Measurements from ENCODE around the gene IGSF9B.
A peak's percentile ranks its signal among the peaks of the same experiment; 100 is the strongest.

The IGSF9B gene

DNA sequence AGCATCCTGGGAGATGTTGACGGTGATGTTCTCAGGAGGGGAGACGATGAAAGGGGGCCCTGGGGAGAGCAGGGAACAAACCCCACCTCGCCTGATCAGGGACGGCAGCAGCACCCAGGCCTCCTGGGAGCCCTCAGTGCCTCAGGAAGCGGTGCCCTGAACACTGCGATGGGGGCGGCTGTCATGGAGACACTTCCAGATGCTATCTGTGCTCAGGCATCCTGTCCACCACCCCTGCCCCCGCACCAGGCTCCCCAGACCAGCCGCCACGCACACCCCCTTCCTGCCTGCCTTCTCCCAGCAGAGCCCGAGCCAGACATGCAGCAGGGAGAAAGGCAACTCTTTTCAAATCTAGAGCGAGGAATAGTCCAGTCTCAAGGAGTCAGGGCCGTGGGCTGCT lies 20.6 kb downstream of the IGSF9B start:
- DNase-seq = no peak

DNA sequence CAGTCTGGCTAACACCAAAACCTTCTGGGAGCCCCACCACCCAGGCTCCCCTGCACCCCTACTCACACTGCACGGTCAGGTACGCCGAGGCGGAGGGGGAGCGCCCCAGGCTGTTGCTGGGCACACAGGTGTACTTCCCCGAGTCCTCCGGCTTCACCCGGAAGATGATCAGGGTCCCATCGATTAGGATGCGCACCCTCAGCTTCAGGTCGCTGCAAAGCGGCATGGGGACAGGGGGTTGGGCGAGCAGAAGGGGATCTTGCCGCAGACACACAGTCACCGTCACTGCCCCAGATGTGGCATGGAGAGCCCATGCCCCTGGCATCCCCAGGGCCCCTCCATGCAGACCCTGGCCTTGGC lies 21.2 kb downstream of the IGSF9B start:
- no peak for DNase-seq

DNA sequence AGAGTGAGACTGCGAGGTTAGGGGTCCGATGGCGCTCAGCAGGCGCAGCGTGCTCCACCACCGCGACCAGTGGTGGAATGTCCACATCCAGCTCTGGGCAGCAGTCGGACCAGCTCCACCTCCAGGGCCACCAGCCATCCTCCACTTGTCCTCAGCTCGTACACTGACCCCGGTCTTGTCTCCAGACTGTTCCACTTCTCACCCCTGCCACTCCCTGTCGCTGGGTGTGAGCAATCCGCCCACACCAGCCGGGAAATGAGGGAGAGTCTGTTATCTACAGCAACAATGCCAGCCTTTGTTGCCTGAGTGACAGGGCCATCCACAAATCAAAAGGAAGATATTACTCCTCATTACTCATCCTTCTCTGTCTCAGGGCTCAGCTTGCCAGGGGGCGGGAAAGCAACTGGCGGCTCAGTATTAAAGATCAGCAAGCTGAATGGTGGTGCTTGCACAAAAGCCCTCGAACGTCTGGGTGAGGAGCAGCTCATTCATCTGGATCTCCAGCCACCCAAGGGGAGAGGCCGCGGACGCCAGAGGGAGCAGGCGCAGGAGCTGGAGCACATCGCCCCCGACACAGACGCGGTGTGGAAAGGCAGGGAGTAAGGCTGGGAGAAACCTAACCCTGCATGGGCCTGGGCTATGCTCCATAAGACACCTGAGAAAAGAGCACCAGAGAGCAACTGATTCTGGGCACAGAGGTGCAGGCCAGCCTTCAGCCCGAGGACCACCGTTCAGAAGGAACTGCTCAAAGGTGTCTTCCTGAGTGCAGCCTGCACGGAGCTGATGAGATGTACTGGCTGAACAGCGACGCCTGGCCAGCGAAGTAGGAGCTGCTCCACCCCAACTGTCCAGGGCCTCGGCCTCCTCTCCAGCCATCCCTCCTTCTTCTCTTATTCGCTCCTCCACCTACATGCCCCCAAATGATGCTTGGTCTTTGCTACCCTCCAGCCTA lies 21.9 kb downstream of the IGSF9B start:
- no peak for DNase-seq

DNA sequence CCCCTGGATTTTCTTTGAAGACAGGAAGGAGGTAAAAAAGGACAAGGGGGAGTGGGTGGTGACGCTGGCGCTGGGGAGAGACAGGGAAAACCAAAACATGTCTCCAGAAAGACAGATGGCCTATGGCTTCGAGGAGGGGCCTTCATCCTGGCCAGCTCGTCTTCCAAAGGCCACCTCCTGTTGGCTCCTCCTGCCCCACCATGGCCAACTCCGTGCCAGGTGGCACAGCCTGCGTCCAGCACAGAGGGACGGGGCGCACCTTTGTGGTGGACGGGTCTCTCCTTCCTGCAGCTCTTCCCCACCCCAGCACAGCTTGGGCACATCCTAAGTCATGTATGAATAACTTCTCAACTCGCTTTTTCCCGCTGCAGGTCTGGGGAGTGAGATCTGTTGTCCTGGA lies 22.7 kb downstream of the IGSF9B start:
- no peak for DNase-seq

DNA sequence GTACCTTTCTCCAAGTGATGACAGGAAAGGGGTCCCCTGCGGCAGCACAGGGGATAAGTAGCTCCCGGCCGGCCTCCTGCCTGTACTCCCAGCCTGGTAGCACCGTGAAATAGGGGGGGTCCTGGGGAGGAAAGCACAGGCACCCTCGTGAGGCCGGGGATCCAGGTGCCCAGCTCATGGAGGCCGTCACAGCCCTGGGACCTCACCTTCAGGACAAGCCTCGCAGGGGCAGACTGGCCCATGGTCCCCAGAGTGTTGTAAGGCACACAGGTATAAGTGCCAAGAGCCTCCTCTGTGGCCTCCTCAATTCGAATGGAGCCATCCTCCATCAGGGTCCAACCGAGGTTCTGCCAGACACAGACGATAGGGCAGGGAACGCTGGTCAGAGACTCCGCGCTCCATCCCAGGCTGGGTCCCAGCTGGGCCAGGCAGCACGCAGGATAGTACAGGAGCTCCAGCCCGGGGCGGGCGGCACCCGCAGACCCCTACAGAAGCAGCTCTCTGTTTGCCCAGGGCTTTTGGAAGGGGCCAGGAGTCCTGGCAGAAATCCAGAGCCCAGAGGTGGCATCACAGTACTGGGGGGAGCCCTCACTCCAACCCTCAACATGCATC lies 25.2 kb downstream of the IGSF9B start:
- no peak for DNase-seq

DNA sequence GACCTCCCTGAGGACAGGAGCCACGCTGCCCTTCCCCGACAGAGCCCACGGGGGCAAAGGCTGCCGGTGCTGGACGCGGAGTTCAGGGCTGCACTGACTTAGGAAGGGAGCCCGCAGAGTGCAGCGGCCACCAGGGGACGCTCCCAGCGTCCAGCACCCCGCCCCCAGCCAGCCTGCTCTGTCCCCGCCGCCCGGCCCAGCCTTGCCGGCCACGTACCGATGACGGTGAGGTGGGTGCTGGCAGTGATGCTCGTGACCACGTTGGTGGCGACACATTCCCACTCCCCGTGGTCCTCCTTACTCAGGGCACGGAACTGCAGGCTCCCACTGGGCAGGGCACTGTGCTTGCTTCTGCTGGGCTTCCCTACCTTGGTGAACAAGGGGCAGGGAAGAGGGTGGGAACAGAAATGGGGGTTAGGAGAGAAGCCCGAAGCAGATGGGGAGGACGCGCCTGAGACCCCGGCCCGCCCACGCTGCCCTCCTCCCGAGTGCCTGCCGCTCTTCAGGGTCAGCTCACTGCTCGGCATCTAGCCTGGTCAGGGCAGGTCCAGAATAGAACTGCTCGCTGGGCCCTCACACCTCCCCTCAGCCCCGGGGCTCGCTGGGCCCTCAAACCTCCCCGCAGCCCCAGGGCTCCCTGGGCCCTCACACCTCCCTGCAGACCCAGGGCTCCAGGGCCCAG lies 25.9 kb downstream of the IGSF9B start:
- no peak for DNase-seq

DNA sequence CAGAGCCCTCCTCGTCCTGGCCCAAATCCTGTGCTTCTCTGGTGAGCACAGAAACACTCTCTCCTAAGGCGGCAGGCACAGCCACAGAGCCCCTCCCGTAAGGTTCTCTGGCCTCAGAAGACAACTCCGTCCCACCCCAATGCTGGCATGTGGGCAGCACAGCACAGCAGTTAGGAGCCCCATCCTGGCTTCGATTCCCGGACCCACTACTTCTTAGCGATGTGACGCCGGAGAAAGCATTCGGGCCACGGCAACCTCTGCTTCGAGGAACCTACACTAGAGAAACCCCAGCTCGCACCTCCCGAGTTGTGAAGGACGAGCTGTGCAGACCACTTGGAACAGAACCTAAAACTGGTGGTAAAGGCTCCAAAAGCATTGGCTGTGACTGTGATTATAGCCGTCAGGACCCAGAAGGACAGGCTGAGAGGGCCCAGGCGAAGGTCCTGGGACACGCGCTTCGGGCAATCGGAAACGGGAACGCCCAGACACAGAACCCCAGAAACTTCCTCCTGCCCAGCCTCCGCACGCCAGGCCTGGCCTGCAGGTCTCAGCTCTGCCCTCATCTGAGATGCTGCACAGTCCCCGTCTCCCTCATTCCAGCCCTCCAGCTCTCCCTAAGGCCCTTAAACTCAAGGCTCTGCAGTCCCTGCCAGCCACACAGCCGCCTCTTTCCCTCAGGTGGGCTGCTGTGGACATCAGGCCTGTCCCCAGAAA lies 26.6 kb downstream of the IGSF9B start:
- DNase-seq = no peak

DNA sequence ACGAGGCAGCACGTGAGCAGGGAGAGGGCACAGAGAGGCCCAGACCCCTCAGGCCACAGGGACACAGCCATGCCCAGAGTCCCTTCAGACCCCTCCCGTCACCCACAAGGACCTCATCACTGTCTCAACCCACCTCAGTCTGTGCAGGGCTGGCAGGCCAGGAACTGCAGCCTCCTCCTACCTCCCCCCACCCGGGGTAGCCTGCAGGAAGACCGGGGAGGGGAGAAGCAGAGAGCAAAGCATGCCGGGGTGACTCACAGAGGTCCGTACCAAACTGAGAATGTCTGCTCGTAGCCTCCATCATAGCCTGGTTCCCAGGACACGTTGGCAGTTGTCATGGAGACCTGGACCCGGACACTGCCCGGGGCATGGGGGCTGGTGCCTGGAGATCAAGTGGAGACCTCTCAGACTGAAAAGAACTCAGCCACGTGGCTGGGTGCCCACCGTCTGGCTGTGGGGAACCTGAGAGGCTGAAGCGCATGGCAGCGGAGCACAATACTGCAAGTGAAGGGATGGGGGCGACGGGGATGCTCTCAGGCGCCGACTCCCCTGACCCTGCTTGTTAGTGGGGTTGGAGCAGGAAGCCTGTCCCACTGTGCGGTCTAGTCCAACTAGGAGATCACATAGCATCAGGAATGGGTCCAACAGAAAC lies 27.2 kb downstream of the IGSF9B start:
- DNase-seq = no peak

DNA sequence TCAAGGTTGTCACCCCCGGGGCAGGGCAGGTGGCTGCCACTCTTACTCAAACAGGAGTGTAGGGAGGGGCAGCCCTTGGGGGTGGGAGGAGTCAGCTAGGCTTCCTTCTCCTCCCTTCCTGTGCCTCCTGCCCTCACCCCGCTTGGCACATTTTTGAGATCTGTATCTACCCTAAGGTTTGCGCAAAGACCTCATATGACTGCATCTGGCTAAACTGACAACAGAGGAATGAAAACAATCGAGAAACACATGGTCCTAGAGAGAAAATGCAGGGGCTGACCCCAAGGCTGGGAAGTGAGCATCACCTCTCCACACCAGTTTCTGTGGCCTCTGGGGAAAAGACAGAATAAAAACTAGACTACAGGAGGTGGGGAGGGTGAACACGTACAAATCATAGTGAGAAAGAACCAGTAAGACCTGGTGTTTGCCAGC lies 28.1 kb downstream of the IGSF9B start:
- no peak for DNase-seq

DNA sequence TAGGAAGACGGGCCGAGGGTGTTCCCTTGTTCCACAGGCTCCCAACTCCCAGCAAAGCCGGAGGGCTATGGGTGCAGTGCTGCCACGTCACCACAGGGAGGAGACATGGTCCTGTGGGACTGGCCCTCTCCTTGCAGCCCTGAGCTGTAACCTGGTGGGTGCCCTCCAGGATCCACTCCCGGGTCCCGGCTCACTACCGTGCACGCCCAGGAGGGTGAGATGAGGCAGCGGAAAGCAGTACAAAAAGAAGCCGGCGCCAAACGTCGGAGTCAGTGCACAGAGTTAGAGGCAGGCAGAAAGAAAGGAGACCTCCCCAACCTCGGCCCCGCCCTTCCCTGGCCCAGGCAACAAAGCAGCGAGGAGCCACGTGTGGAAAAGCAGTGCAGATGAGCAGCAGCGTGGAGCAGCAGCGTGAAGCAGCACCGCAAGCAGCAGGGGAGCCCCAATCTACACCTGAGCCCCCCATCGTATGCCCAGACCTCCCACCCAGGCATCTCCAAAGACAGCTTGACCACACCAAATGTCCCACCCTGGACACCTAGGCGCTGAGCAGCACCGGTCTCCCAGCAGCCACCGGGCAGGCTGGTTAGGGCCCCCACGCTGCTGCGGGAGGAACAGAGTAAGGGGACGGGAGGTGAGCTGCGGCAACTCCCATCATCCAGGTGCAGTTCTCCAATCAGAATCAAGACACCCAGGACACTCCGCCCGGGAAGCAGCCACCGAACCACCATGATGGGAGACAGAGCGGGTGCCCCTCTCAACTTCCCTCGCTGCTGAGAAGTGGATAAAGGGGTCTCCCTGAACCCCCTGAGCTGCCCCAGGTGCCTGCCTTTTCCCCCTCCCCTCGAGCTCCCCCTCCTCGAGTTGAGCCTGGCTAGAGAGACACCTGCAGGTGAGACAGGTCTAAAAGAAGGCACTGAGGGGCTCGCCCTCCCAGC lies 28.8 kb downstream of the IGSF9B start:
- peak; percentile 7 for DNase-seq

DNA sequence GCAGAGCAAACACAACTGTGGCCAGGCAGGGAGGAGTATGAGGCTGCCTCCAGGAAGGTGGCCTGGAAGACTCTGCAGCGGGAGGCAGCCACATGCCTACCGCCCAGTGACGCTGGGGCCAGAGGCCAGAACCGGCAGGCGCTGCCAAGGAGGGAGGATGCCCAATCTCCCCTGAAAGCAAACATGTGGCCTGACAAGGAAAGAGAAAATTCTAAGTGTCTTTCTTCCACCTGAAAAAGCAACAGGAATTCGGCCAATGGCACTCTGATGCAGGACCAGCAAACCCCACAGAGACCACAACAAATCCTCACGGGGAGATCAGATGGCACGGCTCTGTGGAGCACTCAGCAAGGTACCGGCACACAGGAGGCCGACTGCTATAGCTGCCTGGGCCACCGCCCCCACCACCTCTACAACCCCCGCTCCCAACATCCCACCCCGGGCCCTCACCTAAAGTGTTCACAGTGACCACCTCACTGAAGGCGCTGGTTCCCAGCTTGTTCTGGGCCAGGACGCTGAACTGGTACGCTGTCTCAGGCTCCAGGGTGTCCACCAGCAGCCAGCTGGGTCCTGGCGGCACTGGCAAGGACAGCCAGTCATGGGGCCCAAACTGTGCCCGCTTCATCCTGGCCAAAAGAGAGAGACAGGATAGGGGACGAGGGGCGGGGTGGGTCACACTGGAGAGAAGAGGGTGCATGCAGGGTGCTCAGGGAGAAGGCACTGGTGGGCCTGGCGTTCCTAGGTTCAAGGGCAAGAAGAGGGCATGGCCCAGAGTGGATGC lies 30.1 kb downstream of the IGSF9B start:
- no peak for DNase-seq

DNA sequence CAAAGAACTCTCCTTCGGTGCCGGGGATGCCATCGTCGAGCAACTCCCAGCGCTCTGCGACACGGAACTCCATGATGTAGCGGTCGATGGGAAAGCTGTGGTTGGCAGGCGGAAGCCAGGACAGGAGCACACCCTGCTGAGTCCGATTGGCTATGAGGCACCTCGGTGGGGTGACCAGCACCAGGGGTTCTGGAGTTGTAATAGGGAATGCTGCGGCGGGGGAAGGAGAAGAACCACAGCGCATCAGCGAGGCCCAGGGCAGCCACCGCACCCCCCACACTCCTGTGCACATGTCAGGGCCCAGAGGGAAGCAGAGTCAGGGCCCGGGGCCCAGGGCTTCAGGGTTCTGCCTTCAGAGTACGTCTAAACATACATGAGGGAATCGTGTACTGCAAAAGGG lies 31.0 kb downstream of the IGSF9B start:
- DNase-seq = no peak

DNA sequence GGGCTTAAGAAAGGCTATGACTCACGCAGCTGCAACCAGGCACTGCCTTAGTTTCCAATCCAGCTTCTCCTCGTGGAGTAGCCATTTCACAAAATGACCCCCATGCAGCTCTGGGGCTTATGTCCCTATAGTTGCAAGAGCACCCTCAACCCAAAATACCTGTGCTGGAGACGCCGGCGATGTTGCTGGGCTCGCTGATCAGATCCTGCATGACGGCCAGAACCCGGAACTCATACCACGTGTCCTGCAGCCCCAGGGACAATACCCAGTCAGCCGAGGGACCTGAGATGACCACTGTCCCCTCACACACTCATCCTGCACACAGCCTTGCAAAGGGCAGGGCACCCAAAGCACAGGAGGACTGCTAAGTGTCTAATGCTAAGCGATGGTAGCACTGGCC lies 32.1 kb downstream of the IGSF9B start:
- DNase-seq = no peak

DNA sequence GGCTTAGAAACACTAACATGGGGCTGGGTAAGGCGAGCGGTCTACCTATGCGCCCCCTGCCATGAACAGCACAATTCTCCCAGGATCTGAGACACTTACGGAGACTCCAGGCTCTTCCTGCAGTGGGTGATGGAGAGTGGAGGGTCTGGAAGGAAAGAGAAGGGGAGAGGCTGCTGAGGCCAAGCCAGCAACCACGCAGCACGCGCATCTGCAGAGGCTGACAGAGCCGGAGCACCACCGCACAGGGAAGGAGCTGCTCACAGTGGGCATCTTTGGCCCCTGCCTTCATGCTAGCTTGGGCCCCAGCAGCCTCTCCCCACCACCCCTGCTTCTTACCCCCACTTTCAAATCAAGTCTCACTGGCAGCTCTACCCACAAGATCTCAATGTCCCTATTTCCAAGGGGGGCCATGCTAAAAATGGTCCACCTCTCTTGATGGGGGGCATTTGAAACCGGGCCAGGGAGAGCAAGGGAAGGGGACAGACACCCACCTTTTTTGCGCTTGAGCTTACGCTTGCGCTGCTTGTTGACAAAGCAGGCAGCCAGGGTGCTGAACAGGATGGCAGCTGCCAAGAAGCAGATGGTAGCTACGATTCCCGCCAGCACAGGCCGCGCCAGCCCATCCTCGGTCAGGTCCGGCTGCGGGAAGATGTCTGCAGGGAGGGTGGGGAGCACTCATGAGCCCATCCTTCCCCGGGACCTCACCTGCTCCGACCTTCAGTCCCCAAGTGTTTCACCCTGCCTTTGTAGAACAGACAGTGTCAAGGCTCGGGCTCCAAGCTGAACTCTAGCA lies 34.5 kb downstream of the IGSF9B start:
- DNase-seq = peak; percentile 7

DNA sequence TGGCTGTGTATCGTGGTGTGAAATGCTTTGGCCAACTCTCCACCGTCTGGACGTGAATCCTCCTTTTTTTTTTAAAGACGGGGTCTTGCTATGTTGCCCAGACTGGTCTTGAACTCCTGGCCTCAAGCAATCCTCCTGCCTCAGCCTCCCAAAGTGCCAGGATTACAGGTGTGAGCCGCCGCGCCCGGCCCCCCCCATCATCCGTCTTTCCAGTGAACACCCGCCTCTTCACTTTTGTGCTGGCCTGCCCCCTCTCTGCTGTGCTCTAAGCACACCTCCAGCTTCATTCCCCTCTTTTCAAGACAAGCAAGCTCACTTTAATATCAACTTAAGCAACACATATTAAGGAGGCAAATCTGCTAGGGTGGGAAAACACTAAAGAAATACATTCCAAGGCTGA lies 35.3 kb downstream of the IGSF9B start:
- no peak for DNase-seq

DNA sequence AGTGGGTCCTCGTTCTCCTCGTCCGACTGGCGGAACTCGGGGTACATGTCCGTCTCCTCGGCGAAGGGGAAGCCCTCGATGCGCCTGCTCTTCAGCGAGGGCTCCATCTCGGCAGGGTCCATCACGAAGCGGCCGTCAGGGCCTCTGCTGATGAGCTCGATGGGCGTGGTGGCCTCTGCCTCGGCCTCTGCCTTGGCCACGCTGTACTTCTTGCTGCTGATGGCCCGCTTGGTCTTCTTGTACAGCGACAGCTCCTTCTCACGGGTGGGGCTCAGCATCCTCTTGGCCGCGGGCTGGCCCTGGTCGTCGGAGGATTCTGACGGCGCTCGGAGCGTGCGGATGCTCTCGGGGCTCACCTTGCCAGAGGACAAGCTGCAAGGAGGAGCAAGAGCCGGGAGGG lies 35.7 kb downstream of the IGSF9B start:
- DNase-seq = no peak

DNA sequence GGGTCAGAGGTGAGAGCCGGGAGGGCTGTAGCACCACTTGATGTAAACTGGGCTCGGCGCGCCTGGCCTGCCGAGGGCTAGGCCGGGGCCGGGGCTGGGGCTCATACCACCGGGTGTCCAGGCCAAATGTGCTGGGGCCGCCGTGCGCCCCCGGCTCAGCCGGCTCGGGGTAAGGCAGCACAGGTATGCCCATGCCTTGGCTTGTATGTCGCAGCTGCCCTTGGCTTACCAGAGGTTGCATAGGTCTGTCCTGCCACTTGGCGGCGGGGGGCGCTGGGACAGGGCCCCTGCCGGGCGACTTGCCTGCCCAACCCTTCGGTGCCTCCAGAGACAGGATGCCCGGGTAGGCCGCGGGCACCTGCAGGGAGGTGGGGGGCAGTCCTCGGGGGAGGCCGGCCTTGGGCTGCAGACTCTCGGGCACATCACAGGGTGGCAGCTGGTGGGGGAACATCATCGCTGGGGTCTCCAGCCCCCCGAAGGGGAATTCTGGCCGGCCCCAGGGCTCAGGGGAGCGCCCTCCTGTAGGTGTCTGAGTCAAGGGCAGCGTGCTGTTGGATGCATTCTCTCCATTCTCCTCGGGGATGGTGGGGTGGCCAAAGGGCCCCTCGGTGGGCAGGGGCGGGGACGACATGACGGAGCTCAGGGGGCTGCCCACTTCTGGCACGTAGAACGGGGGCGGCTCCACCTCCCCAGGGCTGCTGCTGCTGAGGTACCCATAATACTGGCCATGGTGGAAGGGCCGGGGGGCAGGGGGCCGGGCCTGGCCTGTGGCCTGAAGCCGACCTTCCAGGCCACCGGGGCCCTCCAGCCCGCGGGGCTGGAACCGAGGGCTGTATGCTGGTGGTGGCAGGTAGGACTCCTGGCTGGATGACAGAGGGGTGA lies 36.4 kb downstream of the IGSF9B start:
- no peak for DNase-seq

DNA sequence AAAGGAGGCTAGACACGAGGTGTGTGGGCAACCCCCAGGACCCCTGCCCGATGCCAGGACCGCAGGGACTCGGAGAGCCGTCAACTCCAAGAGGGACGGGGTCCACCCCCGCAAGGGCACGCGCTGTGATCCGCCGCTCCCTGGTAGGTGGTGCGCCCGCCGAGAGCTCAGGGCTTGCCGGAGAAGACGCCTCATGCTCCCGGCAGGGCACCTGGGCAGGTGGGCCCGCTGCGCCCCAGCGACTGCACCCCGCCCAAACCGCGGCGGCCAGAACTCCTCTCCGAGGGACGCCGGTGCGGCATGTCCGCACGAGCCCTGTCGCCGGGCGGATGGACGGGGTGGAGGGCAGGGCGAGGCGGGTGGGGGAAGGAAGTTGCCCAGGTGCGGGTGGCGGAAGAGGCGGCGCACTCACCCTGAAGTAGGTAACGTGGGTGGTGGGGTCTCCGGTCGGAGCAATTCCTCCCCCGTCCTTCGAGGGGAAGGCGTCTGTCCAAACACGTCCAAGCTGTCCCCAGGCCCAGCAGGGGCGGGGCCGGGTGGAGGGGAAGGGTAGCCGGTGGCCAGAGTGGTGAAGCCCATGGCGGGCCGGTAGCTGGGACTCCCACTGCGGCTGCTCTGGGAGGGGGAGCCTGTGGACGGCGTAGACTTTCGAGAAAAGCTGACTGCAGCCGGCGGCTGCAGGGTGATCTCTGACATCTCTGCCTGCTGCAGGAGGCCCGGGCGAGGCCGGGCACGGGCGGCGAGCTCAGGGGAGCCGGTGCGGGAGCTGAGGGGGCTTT lies 37.2 kb downstream of the IGSF9B start:
- no peak for DNase-seq
